ENCODE results near the gene BIK.

DNA sequence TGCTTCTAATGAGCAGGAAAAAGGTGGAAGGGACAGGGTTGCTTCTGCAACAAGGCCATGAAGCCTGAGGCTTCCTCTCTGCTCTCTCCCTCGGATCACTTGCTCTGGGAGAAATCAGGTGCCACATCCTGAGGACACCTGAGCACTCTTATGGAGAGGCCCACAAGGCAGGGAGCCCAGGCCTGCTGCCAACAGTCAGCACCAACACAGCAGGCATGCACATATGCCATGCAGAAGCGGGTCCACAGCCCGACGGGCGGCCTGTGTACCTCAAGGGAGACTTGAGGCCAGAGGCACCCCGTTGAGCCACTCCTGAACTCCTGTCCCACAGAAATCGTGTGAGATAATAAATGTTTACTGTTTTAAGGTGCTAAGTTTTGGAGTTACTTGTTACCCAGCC, 66.9 kb downstream of the BIK start:
- TF ChIP-seq, protein P1, sequence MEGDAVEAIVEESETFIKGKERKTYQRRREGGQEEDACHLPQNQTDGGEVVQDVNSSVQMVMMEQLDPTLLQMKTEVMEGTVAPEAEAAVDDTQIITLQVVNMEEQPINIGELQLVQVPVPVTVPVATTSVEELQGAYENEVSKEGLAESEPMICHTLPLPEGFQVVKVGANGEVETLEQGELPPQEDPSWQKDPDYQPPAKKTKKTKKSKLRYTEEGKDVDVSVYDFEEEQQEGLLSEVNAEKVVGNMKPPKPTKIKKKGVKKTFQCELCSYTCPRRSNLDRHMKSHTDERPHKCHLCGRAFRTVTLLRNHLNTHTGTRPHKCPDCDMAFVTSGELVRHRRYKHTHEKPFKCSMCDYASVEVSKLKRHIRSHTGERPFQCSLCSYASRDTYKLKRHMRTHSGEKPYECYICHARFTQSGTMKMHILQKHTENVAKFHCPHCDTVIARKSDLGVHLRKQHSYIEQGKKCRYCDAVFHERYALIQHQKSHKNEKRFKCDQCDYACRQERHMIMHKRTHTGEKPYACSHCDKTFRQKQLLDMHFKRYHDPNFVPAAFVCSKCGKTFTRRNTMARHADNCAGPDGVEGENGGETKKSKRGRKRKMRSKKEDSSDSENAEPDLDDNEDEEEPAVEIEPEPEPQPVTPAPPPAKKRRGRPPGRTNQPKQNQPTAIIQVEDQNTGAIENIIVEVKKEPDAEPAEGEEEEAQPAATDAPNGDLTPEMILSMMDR (IDR thresholded peaks at IDR 0.05): no peak
- TF ChIP-seq POLR2A (IDR thresholded peaks at IDR 0.05): no peak

Data from upper lobe of left lung (tissue), 4 donors.